Mucosa of descending colon (tissue), 3 donors: ENCODE results near the gene SLC38A3. TPM values are rescaled to one million over a fixed set of nuclear protein-coding genes. Genes with fewer than 3 reads are reported as not detected.
"Not testable (repeated sequence)": the region's sequence is repeated elsewhere in the genome, so short reads cannot be mapped to it uniquely, and the experiment has no call there.

Source experiments
- ATAC-seq: fragments of 200-7000 bp; cut with Tn5 transposase; one replicate; pipeline ENCODE4 v1.9.1; 2020; ENCODE audit warnings: mild to moderate bottlenecking, moderate library complexity
- DNase-seq, 3 donors: peaks; one replicate each; pipeline ENCODE4 v3.0.0-alpha.2; 2020
- H3K36me3 ChIP-seq: fragments of 200-600 bp; one replicate; pipeline ENCODE4 v1.8.0; 2021; ENCODE audit warnings: low read depth, mild to moderate bottlenecking
- H3K4me1 ChIP-seq: fragments of 200-600 bp; one replicate; pipeline ENCODE4 v1.8.0; 2021; ENCODE audit warnings: low read depth, mild to moderate bottlenecking
- H3K4me3 ChIP-seq: fragments of 200-600 bp; one replicate; pipeline ENCODE4 v1.8.0; 2021; ENCODE audit warnings: mild to moderate bottlenecking
- H3K9me3 ChIP-seq: fragments of 200-600 bp; one replicate; pipeline ENCODE4 v1.8.0; 2021; ENCODE audit warnings: mild to moderate bottlenecking
- CTCF ChIP-seq: fragments of 200-600 bp; IDR thresholded peaks from one replicate; pipeline ENCODE4 v1.8.0; 2022; ENCODE audit warnings: antibody characterized with exemption, mild to moderate bottlenecking
- intact Hi-C, 2 donors: fragments of 100-400 bp; cut with DNase I in 1 of 2; cut with micrococcal nuclease in 1 of 2; formaldehyde crosslinking; loops; one replicate each; pipeline versions ENCODE4 v1.11.0 to v1.11.1; 2022; cut with DNase I, micrococcal nuclease
- total RNA-seq, 3 donors: library from RNA; stranded (reverse); fragmentation: NEBNext Ultra II Directional in 2 of 3; extraction: Animal tissue kit (Norgen Biotek cat#: 25700) in 2 of 3; gene quantifications; one replicate each; pipeline versions ENCODE4 v1.2.1 to v1.2.4, GENCODE V29; 2021 to 2023
- donor health status: DM: no; HTN: no; CAD: no; lungs with moderate emphysema.
- donor health status: DM: no; HTN: no; CAD: no.
- donor health status: DM: no; HTN: yes; CAD: no.

Gene SLC38A3
- total RNA-seq, 3 donors from 2014 or later, result 0.29 to 0.32 TPM; not detected in 1

GRCh38 chr3:50243543-50243895 lies 38.4 kb downstream of the SLC38A3 start:
- no peak for TF ChIP-seq CTCF
- peaks cover 70% of the 10 kb centered on the region for H3K4me1 ChIP-seq
- intact Hi-C loops, result no loop called here
- DNase-seq (no peak), ATAC-seq (no peak)
- H3K4me3 ChIP-seq, result no peak overlapping the region
- no peaks in the 10 kb centered on the region for H3K9me3 ChIP-seq
- H3K36me3 ChIP-seq, result no peaks in the 10 kb centered on the region

- H3K9me3 ChIP-seq, DNase-seq, H3K36me3 ChIP-seq, H3K4me3 ChIP-seq, intact Hi-C loops, ATAC-seq: not testable (repeated sequence)
- peaks cover 61% of the 10 kb centered on the region for H3K4me1 ChIP-seq
These were observed 39.7 kb downstream of the SLC38A3 start for GRCh38 chr3:50244813-50245212.

- peaks cover 61% of the 10 kb centered on the region for H3K4me1 ChIP-seq
- no peak for TF ChIP-seq CTCF
- DNase-seq (no peak), ATAC-seq (no peak)
- no peaks in the 10 kb centered on the region for H3K9me3 ChIP-seq
- no peaks in the 10 kb centered on the region for H3K36me3 ChIP-seq
- H3K4me3 ChIP-seq, result no peak overlapping the region
- intact Hi-C loops, result no loop called here
These were observed 40.2 kb downstream of the SLC38A3 start for GRCh38 chr3:50245251-50245745.

- Histone ChIP-seq H3K4me1 (peaks cover 60% of the 10 kb centered on the region), H3K4me3 (no peak overlapping the region), H3K9me3 (no peaks in the 10 kb centered on the region), H3K36me3 (no peaks in the 10 kb centered on the region)
- intact Hi-C loops, result no loop called here
- DNase-seq, result peak; percentile 93 to 98 (median 96)
- peak; percentile 86 for ATAC-seq
- peak; percentile 97 for TF ChIP-seq CTCF
These were observed 40.9 kb downstream of the SLC38A3 start for GRCh38 chr3:50245831-50246516.

- intact Hi-C loops, result no loop called here
- no peaks in the 10 kb centered on the region for H3K9me3 ChIP-seq
- peak; percentile 48 for ATAC-seq
- DNase-seq, result peak in 2 of 3 donors; percentile 57 to 79
- TF ChIP-seq CTCF, result no peak
- H3K36me3 ChIP-seq, result no peaks in the 10 kb centered on the region
- no peak overlapping the region for H3K4me3 ChIP-seq
- H3K4me1 ChIP-seq, result peaks cover 54% of the 10 kb centered on the region
These were observed 41.5 kb downstream of the SLC38A3 start for GRCh38 chr3:50246517-50246954.

GRCh38 chr3:50248387-50248786 lies 43.3 kb downstream of the SLC38A3 start:
- ATAC-seq, result peak; percentile 75
- Histone ChIP-seq H3K36me3 (no peaks in the 10 kb centered on the region), H3K4me1 (peaks cover 36% of the 10 kb centered on the region), H3K9me3 (no peaks in the 10 kb centered on the region), H3K4me3 (no peak overlapping the region)
- DNase-seq, result peak; percentile 51 to 80 (median 66)
- intact Hi-C loops, result no loop called here
- no peak for TF ChIP-seq CTCF
